EH (cell line): ENCODE measurements around the gene RGL4.
"Not testable (repeated sequence)": the region's sequence is repeated elsewhere in the genome, so short reads cannot be mapped to it uniquely, and the experiment has no call there.

ENCODE experiments used
- DNase-seq: peaks from one replicate; pipeline ENCODE4 v3.0.0-alpha.2; 2015; ENCODE audit warnings: low read depth

RGL4 gene, protein sequence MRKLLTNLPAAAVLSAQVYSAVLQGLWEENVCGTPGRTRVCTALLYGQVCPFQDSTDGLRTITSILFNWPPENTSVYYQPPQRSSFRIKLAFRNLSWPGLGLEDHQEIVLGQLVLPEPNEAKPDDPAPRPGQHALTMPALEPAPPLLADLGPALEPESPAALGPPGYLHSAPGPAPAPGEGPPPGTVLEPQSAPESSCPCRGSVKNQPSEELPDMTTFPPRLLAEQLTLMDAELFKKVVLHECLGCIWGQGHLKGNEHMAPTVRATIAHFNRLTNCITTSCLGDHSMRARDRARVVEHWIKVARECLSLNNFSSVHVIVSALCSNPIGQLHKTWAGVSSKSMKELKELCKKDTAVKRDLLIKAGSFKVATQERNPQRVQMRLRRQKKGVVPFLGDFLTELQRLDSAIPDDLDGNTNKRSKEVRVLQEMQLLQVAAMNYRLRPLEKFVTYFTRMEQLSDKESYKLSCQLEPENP

DNA sequence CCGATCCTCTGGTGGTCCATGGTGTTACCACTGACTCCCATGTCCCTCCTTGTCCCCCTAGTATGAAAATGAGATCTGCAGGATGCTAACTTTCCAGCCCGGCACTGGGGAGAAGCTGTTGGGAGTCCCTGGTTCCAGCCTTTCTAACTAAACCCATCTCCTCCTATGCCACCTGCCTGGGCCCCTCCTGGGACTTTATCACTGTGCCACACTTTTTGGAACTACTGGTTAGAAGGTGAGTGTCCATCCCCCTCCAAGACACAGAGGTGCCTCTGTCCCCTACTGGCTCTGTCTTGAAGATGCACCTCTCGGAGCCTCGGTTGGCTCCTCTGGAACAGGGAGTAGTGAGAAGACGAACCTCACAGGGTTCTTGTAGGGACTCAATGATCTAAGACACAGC is at the start of gene RGL4:
TSS of gene RGL4 (plus strand) at position 301 of the 400 bp plus-strand sequence. CDS start 1,018 bp downstream, outside the sequence.
- no peak for DNase-seq

DNA sequence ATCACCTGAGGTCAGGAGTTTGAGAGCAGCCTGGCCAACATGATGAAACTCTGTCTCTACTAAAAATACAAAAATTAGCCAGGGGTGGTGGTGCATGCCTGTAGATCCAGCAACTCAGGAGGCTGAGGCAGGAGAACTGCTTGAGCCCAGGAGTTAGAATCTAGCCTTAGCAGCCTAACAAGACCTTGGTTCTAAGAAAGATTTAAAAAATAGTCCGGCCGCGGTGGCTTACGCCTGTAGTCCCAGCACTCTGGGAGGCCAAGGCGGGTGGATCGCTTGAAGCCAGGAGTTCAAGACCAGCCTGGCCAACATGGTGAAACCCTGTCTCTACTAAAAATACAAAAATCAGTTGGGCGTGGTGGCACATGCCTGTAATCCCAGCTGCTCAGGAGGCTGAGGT is 44.3 kb upstream of the RGL4 start:
- not testable (repeated sequence) for DNase-seq

DNA sequence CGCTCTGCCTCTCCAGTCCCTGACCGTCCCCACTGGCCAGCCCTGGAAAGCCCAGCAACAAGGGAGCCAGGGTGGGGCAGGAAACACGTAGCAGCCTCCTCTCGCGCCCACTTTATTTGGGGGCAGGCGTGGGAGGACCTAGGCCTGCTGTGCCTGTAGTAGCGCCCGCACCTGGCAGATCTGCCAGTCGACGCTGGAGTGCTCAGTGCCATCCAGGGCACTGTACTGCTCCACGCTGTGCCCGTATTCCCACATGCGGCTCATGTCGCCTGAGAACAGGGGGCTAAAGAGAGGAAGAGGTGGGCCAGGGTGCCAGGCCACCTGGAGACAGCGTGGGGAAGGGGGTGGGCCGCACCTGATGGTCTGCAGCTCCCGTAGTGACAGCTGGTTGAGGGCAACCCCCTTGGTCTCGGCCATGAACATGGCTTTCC is 41.7 kb upstream of the RGL4 start:
- no peak for DNase-seq

DNA sequence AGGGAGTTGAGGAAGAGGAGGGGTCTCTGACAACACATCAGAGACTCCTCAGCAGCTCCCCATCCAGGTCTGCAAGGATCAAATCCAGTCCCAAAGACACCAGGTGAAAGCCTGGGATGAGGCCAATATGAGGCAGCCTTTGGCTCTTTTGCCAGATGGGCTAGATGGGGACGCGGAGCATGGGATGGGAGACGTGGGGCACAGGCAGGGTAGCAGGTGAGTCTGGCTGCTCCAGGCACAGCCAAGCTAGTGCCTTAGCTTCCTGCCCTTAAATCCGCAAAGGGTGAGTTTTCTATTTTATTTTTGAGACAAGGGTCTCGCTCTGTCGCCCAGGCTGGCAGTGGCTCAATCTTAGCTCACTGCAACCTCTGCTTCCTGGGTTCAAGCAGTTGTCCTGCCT is 39.1 kb upstream of the RGL4 start:
- no peak for DNase-seq

DNA sequence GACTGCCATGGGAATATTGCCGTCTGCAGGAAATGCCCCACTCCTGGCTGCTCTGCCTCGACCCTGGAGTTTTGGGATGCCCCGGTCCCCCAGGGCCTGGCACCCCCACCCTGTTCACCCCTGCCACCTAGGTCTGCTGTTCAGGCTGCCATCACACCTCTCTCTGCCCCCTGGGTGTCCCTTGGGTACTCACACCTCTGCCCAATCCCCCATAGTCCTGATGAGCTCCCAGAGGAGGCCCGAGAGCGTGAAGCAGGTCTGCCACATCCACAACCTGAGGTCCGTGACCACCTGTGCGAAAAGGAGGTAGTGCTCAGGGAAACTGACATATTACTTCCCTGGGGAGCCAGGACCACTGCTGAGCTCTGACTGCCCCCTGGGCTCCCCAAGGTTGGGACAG is 38.5 kb upstream of the RGL4 start:
- DNase-seq: no peak

DNA sequence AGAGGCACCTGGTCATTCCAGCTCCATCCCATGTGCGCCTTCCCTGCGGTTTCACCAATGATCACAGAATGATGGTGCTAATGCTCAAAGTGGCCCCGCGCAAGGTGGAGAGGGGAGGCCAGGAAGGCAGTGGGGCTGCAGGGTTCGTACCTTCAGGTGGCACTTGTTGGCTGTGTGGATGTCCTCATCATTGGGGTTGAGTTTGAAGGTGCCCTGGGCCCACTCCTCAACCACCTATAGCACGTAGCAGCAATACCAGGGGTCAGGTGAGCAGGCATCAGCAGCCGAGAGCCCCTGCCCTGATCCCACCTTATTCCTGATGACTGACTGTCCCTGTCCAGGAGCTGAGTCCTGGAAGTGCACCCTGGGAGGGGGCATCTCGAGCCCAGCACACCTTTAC is 38.1 kb upstream of the RGL4 start:
- DNase-seq: no peak

DNA sequence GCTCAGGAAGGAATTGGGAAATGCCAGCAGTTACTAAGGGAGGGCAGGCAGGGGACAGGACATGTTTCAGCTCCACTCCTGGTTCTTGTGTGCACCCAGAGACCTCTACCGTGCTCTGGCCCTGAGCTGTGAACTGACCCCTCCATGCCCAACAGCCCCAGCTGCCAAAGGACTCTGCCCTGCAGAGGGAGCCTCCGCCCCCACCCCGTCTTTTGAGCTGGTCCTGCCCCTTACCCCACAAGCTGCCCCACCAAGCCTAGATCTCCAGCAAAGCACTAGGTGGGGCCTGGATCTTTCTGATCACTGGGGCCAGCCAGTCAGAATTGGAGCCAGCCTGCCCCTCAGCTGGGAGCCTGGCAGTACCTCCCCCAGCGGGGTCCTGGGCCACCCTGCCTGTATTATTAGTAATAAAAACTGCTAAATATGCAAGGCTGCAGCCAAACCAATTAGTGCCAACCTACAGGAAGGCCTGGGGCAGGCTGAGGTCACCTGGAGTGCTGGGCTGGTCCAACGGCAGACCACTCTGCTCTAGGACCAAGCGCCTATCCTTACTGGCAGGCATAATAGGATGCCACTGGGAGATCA is 34.8 kb upstream of the RGL4 start:
- DNase-seq: no peak

DNA sequence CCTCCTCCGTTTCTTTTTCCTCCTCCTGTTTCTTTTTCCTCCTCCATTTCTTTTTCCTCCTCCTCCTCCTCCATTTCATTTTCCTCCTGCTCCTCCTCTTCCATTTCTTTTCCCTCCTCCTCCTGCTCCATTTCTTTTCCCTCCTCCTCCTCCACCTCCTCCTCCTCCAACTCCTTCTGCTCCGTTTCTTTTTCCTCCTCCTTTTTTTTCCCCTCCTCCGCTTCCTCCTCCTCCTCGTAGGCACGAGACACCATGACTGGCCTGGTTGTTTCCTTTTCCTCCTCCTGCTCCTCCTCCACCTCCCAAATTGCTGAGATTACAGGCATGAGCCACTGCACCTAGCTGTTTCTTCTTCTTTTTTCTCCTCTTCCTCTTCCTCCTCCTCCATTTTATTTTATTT is 33.1 kb upstream of the RGL4 start:
- DNase-seq: no peak

DNA sequence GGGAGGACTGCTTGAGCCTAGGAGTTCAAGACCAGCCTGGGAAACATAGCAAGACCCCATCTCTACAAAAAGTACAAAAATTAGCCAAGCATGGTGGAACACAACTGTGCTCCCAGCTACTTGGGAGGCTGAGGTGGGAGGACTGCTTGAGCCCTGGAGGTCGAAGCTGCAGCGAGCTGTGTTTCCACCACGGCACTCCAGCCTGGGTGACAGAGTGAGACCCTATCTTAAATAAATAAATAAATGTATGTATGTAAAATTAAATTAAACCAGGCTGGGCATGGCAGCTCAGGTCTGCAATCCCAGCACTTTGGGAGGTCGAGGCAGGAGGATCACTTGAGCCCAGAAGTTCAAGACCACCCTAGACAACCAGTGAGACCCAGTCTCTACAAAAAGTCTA is 30.4 kb upstream of the RGL4 start:
- not testable (repeated sequence) for DNase-seq

DNA sequence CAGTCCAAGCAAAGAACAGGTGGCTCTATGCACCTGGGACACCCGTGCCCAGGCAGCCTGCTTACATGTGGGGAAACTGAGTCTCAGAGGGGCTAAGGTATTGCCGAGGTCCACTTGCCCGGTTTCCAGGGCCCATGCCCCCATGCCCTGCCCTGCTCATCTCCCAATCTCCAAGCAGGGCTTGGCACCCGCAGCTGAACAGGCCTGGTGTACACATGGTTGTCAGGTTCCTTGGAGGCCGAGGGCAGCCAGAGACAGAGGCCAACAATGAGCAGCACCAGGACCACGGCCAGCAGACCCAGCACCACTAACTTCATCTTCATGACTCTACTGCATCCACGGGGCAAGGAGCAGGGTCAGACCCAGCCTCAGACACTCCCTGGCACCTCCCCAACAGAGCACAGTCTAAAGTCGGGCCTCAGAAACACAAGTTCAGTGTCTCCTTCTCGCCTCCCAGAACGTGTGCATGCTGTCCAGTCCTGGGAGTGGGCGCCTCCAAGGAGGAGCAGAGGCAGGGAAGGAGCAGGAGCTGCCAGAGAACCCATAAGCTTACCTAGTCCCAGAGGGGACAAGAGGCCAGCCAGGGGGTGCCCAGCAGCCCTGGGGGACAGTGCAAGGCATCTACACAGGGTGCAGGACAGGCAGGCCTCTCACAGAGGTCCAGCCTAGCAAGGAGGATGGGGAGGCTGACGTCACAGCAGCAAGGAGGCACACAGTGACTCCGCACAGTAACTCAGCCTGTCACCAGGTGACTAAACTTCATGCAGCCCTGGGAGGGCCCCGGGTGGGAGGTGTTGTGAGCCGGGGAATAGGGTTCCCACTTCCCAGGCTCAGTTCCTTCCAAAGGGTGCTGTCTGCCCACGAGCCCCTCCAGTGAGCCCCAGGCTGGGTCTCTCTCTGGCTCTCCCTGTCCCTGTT is 20.2 kb upstream of the RGL4 start:
- DNase-seq: no peak

DNA sequence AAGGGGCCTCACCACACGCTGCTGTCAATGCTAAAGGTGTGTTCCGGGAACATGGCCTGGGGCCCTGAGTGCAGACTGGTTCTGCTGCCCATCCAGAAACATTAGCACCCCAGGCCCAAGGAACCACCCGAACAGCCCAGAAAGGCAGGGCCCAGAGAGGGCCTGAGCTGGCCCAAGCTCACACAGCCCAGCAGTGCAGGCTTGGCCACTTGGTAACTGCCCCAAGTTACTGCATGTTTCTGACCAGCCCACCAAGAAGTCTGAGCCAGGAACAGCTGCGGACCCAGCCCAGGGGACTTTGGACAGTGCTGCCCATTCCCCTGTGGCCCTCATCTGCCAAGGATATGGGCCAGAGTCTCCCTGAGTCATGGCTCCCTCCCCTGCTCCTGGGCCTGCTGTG is 19.4 kb upstream of the RGL4 start:
- not testable (repeated sequence) for DNase-seq

DNA sequence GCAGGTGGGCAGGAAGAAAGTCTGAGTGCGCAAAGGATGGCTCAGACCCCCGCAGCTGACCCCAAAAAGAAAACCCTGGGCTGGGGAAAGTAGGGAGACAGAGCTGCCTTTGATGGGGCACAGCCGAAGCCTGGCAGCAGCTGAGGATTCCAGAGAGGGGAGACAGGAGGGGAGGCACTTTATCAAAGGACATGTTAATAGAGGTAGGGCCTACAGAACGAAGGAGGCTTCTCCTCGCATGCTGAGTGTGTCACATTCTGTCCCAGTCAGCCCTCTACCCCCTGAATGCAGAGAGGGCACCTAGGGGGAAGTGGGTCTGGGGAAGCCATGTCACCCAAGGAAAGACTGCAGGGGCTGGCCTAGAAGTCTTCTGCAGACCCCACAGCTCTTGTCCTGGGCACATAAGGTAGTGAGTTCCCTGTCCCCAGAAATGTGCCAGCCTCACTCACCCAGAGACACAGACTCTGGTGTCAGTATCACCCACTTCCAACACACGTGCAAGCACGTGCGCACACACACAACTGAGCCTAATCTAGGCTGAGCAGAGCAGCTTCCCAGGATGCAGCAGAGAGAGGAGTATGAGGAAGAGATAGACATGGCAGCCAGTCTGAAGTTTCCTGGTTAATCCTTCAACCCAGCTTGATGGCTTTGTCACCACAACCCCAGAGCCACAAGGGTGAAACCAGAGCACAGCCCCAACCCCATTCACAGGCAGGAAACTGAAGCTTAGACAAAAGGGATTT is 18.3 kb upstream of the RGL4 start:
- DNase-seq: not testable (repeated sequence)

DNA sequence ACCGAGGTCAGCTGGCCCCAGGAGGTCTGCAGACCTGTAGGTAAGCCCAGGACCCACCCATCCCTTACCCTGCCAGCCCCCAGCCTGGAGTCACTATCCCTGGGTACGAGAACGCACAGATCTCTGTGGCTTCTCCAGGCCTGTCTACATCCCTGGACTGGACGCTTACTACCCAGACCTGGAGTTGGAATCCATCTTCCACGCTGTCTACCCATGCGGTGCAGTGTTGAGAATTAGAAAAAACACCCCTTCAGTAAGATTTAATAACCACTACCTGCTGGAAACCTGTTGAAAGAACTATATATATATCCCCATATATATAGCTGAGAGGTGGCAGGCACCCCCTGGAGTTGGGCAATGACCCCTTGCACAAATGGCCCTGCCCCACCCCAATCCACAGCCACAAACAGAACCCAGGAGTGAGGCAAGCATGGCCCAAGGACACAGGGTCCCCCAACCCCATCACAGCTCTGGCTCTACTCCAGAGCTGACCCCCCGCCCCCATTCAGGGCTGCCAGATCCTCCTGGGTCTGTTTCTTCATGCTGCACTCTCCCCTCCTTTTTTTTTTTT is 17.7 kb upstream of the RGL4 start:
- DNase-seq: no peak

DNA sequence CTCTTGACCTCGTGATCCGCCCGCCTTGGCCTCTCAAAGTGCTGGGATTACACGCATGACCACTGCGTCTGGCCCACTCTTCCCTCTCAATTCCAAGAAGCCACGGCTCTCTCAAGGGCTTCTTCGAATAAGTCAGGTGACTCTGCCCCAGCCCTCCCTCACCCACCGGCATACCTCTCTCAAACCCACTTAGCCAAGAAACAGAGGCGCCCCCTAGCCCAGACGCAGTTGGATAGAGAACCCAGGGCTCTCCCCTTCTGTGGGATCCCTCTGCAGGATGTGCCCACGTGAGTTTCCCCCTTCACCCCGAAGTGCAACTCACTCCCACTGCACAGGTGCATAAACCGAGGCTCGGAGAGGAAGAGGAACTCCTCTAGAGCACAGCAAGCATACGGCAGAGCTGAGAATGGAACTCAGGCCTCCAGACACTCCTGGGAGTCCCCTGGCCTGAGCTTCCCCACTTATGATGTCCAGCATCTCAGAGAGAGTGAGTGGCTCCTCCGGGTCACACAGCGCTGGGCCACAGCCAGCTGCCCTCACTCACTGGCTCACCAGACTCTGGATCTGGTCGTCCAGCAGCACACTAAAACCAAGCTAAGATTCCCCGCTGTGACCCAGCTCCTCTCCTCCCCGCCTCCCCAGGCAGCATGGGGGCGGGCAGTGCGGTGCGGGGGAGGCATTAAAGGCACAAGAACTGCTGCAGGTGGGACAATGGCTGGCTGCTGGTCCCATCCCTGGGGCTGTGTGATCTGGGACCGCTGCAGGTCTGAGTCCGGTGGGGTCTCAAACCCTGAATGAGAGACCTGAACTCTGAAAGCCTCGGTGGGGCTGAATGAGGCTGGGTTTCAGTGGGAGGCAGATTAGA is 16.8 kb upstream of the RGL4 start:
- DNase-seq: no peak

DNA sequence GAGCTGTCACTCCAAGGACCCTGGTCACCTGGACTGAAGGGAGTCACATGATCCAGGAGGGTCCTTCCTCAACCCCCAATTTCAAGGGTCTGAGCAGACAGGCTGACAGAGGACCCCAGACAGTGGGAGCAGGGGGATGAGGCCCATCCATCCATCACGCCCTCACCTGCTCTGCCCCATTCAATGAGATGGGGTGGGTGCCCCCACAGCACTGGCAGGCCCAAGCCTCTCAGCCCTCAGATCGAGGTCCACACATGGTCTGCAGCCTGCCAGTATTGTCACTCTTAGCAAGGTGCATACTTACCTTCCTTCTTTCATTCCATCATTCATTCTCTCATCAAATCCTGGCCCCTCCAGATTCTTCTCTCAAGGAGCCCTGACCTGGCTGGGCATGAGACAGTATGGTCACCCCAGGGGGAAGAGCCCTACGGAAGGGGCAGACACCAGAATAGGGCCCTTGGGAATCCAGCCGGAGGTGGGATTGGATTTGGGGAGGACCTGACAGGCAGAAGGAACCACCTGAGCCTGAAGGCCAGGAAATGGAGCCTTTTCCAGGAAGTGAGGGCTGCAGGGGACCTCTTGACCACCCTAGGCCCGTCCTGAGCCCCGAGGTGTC is 15.8 kb upstream of the RGL4 start:
- not testable (repeated sequence) for DNase-seq

DNA sequence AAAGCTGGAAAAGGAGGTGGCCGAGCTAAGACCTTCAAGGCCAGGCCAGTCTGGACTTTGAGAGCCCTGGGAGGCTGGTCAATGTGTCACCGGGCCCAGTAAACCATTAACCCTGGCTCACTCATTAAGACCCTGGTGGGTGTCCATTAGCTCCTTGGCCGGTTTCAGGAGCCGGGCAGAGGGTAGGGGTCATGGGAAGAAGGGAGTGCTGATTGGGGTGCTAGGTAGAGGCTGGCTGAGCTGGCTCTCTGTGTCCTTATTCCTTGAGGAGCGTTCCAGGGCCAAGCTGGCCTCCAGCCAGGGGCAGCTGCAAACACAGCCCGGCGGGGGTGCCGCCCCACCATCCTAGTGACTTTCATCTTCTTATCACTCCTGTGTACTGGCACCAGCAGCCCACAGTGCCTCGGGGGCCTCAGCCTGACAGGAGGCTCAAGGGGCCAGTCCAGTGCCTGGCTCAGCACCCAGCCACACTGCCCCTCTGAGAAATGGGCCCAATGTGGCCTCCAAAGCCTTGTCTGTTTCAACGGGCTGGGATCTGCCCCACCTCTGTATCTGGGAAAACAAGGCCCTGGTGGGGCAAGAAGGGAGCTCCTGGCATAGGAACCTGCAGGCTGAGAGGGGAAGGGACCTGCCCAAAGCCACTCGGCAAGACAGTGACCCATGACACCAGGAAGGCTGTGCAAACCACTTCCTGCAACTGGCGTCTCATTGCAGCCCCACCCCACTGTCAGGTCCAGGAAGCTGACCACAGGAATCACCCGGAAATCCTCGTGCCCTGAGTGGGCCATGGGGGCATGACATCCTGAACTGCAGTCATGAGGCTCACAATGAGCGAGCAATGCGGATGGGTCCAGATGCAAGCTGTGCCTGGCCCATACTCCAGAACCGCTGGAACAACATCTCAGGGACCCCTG is 15.1 kb upstream of the RGL4 start:
- DNase-seq: peak; percentile 17

DNA sequence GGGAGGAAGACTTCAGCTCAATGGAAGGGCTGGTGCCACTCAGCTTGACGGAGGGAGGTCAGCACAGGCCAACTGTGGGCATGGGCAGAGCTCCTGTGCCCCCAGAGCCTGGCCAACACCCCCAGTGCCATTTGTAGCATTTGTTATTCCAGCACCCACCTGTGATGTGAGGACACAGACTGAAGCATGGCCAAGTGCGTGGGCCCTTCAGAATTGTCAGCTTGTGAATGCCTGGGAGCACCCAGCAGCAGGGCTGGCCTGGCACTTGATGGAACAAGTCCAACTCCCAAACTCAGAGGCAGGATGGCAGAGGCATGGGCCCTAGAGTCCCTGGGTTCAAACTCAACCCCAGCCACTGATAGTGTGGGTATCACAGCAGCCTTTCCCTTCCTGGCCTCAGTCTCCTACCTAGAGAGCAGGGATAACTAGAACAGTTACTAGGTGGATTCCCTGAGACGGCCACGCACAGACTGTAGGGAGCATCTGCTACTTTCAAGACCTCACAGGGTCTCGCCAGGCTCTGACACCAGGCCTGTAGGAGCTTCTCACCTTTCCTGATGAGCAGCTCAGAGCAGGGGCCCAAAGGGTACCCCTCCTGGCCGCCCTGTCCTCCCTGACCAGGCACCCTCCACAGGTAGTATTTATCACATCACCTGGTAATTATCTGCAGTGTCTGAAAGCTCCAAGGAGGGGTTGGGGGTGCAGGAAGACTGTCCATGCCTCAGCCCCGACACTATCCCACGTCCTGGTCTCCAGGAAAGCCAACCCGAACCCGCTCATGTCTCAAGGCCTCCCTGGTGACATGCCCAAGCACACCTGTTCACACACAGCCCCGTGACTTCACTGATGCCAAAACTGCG is 13.7 kb upstream of the RGL4 start:
- not testable (repeated sequence) for DNase-seq

DNA sequence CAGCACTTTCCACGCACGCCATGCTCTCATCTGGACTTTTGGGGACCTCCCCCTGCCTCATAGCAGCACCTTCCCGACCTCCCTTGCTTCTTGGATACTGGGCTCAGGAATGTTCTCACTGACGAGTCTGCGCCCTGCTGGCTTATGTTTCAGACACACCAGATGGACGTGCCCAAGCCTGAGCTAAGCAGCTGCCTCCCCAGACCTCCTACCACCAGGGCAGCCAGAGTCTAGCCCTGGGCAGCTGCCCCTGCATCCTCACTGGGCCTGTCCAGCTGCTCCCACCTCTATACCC is 13.2 kb upstream of the RGL4 start:
- no peak for DNase-seq
